Stimulated activated effector memory CD8-positive, alpha-beta T cell treated with anti-CD3 and anti-CD28 coated beads, Interleukin-12 subunit alpha, Interleukin-12 subunit beta, amount 100 ng/mL, for 72 hours (primary cell): ENCODE data around the gene RASGRF2.

Experiments used
- ATAC-seq: fragments of 150-1000 bp; cut with Tn5 transposase; 2 replicates; pipeline ENCODE4 v1.10.0; 2021
- DNase-seq, 2 donors: peaks; one replicate each; pipeline ENCODE4 v3.0.0; 2021 to 2022; ENCODE audit warnings: low spot score in 2 of 2
- H3K27ac Mint-ChIP-seq: one replicate; pipeline ENCODE4 v1.8.0; 2022; ENCODE audit warnings: mild to moderate bottlenecking, mixed read lengths
- H3K36me3 Mint-ChIP-seq: one replicate; pipeline ENCODE4 v1.8.0; 2022; ENCODE audit warnings: mild to moderate bottlenecking, mixed read lengths
- H3K4me1 Mint-ChIP-seq: one replicate; pipeline ENCODE4 v1.8.0; 2022; ENCODE audit warnings: mixed read lengths
- H3K4me3 Mint-ChIP-seq: one replicate; pipeline ENCODE4 v1.8.0; 2022; ENCODE audit warnings: mild to moderate bottlenecking, mixed read lengths
- H3K9me3 Mint-ChIP-seq: one replicate; pipeline ENCODE4 v1.8.0; 2022; ENCODE audit warnings: mixed read lengths

Gene RASGRF2

GRCh38 chr5:80961376-80962281, 1.5 kb downstream of the RASGRF2 start:
- Mint-ChIP-seq H3K4me3 (peak overlapping the region; percentile 70), H3K9me3 (no peaks in the 10 kb centered on the region), H3K36me3 (peaks cover 14% of the 10 kb centered on the region), H3K27ac (peak overlapping the region; percentile 46), H3K4me1 (peaks cover 49% of the 10 kb centered on the region)
- DNase-seq (peak; percentile 17 to 57), ATAC-seq (peak; percentile 85)

GRCh38 chr5:80962630-80963520, 2.7 kb downstream of the RASGRF2 start:
- H3K9me3 Mint-ChIP-seq: no peaks in the 10 kb centered on the region
- no peak for ATAC-seq
- no peak for DNase-seq
- peaks cover 14% of the 10 kb centered on the region for H3K36me3 Mint-ChIP-seq
- H3K4me3 Mint-ChIP-seq: peak overlapping the region; percentile 70
- peaks cover 54% of the 10 kb centered on the region for H3K4me1 Mint-ChIP-seq
- H3K27ac Mint-ChIP-seq: no peak overlapping the region

GRCh38 chr5:80963521-80963895, 3.3 kb downstream of the RASGRF2 start:
- Mint-ChIP-seq H3K27ac (no peak overlapping the region), H3K9me3 (no peaks in the 10 kb centered on the region), H3K36me3 (peaks cover 14% of the 10 kb centered on the region), H3K4me3 (peak overlapping the region; percentile 70), H3K4me1 (peaks cover 54% of the 10 kb centered on the region)
- ATAC-seq (no peak), DNase-seq (no peak)

- H3K9me3 Mint-ChIP-seq: no peaks in the 10 kb centered on the region
- DNase-seq (no peak), ATAC-seq (no peak)
- H3K36me3 Mint-ChIP-seq: peaks cover 14% of the 10 kb centered on the region
- peaks cover 54% of the 10 kb centered on the region for H3K4me1 Mint-ChIP-seq
- H3K4me3 Mint-ChIP-seq: peak overlapping the region; percentile 70
- H3K27ac Mint-ChIP-seq: peak overlapping the region; percentile 88
These were observed 3.9 kb downstream of the RASGRF2 start for GRCh38 chr5:80963966-80964481.

- Mint-ChIP-seq H3K27ac (peak overlapping the region; percentile 88), H3K9me3 (no peaks in the 10 kb centered on the region), H3K36me3 (peaks cover 14% of the 10 kb centered on the region), H3K4me1 (peaks cover 51% of the 10 kb centered on the region), H3K4me3 (peak overlapping the region; percentile 70)
- ATAC-seq (no peak), DNase-seq (no peak)
These were observed 4.3 kb downstream of the RASGRF2 start for GRCh38 chr5:80964491-80964890.

GRCh38 chr5:80964919-80965318, 4.8 kb downstream of the RASGRF2 start:
- no peak for DNase-seq
- Mint-ChIP-seq H3K4me3 (peak overlapping the region; percentile 70), H3K4me1 (peaks cover 47% of the 10 kb centered on the region), H3K36me3 (peaks cover 14% of the 10 kb centered on the region), H3K27ac (peak overlapping the region; percentile 88), H3K9me3 (no peaks in the 10 kb centered on the region)
- peak; percentile 38 for ATAC-seq

- peak overlapping the region; percentile 78 for H3K27ac Mint-ChIP-seq
- DNase-seq (no peak), ATAC-seq (peak; percentile 88)
- H3K4me3 Mint-ChIP-seq: peak overlapping the region; percentile 22
- H3K4me1 Mint-ChIP-seq: peaks cover 41% of the 10 kb centered on the region
- no peaks in the 10 kb centered on the region for H3K36me3 Mint-ChIP-seq
- H3K9me3 Mint-ChIP-seq: no peaks in the 10 kb centered on the region
These were observed 7.5 kb downstream of the RASGRF2 start for GRCh38 chr5:80967500-80968181.

- no peaks in the 10 kb centered on the region for H3K9me3 Mint-ChIP-seq
- peak overlapping the region; percentile 13 for H3K27ac Mint-ChIP-seq
- H3K4me3 Mint-ChIP-seq: no peak overlapping the region
- H3K36me3 Mint-ChIP-seq: no peaks in the 10 kb centered on the region
- peaks cover 27% of the 10 kb centered on the region for H3K4me1 Mint-ChIP-seq
- DNase-seq (no peak), ATAC-seq (no peak)
These were observed 12.9 kb downstream of the RASGRF2 start for GRCh38 chr5:80973027-80973426.

- Mint-ChIP-seq H3K4me3 (no peak overlapping the region), H3K9me3 (no peaks in the 10 kb centered on the region), H3K27ac (no peak overlapping the region), H3K36me3 (no peaks in the 10 kb centered on the region), H3K4me1 (peaks cover 23% of the 10 kb centered on the region)
- ATAC-seq: no peak
- DNase-seq: no peak
These were observed 14.9 kb downstream of the RASGRF2 start for GRCh38 chr5:80975065-80975464.

GRCh38 chr5:80976985-80977384, 16.8 kb downstream of the RASGRF2 start:
- DNase-seq (no peak), ATAC-seq (no peak)
- Mint-ChIP-seq H3K27ac (no peak overlapping the region), H3K36me3 (no peaks in the 10 kb centered on the region), H3K9me3 (no peaks in the 10 kb centered on the region), H3K4me1 (peaks cover 26% of the 10 kb centered on the region), H3K4me3 (no peak overlapping the region)

- ATAC-seq (no peak), DNase-seq (no peak)
- H3K27ac Mint-ChIP-seq: no peak overlapping the region
- no peaks in the 10 kb centered on the region for H3K36me3 Mint-ChIP-seq
- H3K9me3 Mint-ChIP-seq: no peaks in the 10 kb centered on the region
- H3K4me1 Mint-ChIP-seq: peaks cover 32% of the 10 kb centered on the region
- no peak overlapping the region for H3K4me3 Mint-ChIP-seq
These were observed 17.6 kb downstream of the RASGRF2 start for GRCh38 chr5:80977764-80978163.

GRCh38 chr5:80978772-80979317, 18.7 kb downstream of the RASGRF2 start:
- DNase-seq: no peak
- no peak overlapping the region for H3K4me3 Mint-ChIP-seq
- H3K9me3 Mint-ChIP-seq: no peaks in the 10 kb centered on the region
- no peak for ATAC-seq
- peaks cover 22% of the 10 kb centered on the region for H3K4me1 Mint-ChIP-seq
- no peaks in the 10 kb centered on the region for H3K36me3 Mint-ChIP-seq
- no peak overlapping the region for H3K27ac Mint-ChIP-seq

GRCh38 chr5:80982093-80982492, 21.9 kb downstream of the RASGRF2 start:
- peak in 1 of 2 donors; percentile 33 for DNase-seq
- peaks cover 30% of the 10 kb centered on the region for H3K4me1 Mint-ChIP-seq

GRCh38 chr5:80985600-80986228, 25.6 kb downstream of the RASGRF2 start:
- H3K9me3 Mint-ChIP-seq: no peaks in the 10 kb centered on the region
- no peak overlapping the region for H3K4me3 Mint-ChIP-seq
- ATAC-seq: no peak

More at GRCh38 chr5:80982093-80982492, 21.9 kb downstream of the RASGRF2 start:
- peak; percentile 19 for ATAC-seq
- no peaks in the 10 kb centered on the region for H3K36me3 Mint-ChIP-seq
- no peak overlapping the region for H3K4me3 Mint-ChIP-seq
- no peak overlapping the region for H3K27ac Mint-ChIP-seq
- no peaks in the 10 kb centered on the region for H3K9me3 Mint-ChIP-seq

More at GRCh38 chr5:80985600-80986228, 25.6 kb downstream of the RASGRF2 start:
- H3K36me3 Mint-ChIP-seq: no peaks in the 10 kb centered on the region
- DNase-seq: no peak
- H3K4me1 Mint-ChIP-seq: peaks cover 37% of the 10 kb centered on the region
- H3K27ac Mint-ChIP-seq: peak overlapping the region; percentile 2
